Astrocyte (in vitro differentiated cells and primary cell): ENCODE results near the gene HOXA6. TPM values are rescaled to one million over a fixed set of nuclear protein-coding genes. Genes with fewer than 3 reads are reported as not detected.
A peak's percentile ranks its signal among the peaks of the same experiment; 100 is the strongest.

Experiments used
- DNase-seq: peaks from one replicate; pipeline ENCODE4 v3.0.0-alpha.2; 2010; ENCODE audit warnings: low read depth
- FAIRE-seq: peaks from 2 replicates; lab custom pipeline; 2011; peaks lifted over from hg19 to GRCh38; lab: Jason Lieb, UNC
- H2AFZ ChIP-seq: 2 replicates; pipeline ENCODE4 v1.6.0; 2012; ENCODE audit warnings: low read depth, low read length, inconsistent platforms
- H3K27ac ChIP-seq: 2 replicates; pipeline ENCODE4 v1.5.1; 2011; ENCODE audit warnings: low read depth, low read length, inconsistent platforms
- H3K27me3 ChIP-seq: 2 replicates; pipeline ENCODE4 v1.6.0; 2011; ENCODE audit warnings: low read length, inconsistent platforms; ENCODE audit not compliant: insufficient read depth
- H3K36me3 ChIP-seq: 2 replicates; pipeline ENCODE4 v1.5.1; 2011; ENCODE audit warnings: low read length, inconsistent platforms; ENCODE audit not compliant: insufficient read depth
- H3K4me1 ChIP-seq: 2 replicates; pipeline ENCODE4 v1.5.1; 2011; ENCODE audit warnings: low read length, inconsistent platforms; ENCODE audit not compliant: insufficient read depth
- H3K4me2 ChIP-seq: 2 replicates; pipeline ENCODE4 v1.6.0; 2012; ENCODE audit warnings: low read length, inconsistent platforms
- H3K4me3 ChIP-seq: 2 replicates; pipeline ENCODE4 v1.5.1; 2011; ENCODE audit warnings: low read depth, mild to moderate bottlenecking, low read length, inconsistent platforms; ENCODE audit not compliant: insufficient read depth
- H3K79me2 ChIP-seq: 2 replicates; pipeline ENCODE4 v1.6.0; 2012; ENCODE audit warnings: mild to moderate bottlenecking, low read length, inconsistent platforms; ENCODE audit not compliant: insufficient read depth
- H3K9ac ChIP-seq: 2 replicates; pipeline ENCODE4 v1.6.0; 2012; ENCODE audit warnings: mild to moderate bottlenecking, low read length, inconsistent platforms
- H3K9me3 ChIP-seq: 2 replicates; pipeline ENCODE4 v1.5.1; 2012; ENCODE audit warnings: low read depth, mild to moderate bottlenecking, low read length, inconsistent platforms; ENCODE audit not compliant: insufficient read depth
- H4K20me1 ChIP-seq: 2 replicates; pipeline ENCODE4 v1.6.0; 2012; ENCODE audit warnings: low read length, inconsistent platforms; ENCODE audit not compliant: insufficient read depth
- H3K27ac Mint-ChIP-seq: one replicate; pipeline ENCODE4 v1.8.0; 2021; ENCODE audit warnings: mild to moderate bottlenecking, mixed read lengths; ENCODE audit not compliant: unreplicated experiment
- H3K27me3 Mint-ChIP-seq: one replicate; pipeline ENCODE4 v1.8.0; 2021; ENCODE audit warnings: low read depth, mixed read lengths; ENCODE audit not compliant: unreplicated experiment
- H3K36me3 Mint-ChIP-seq: one replicate; pipeline ENCODE4 v1.8.0; 2021; ENCODE audit warnings: low read depth, mixed read lengths; ENCODE audit not compliant: unreplicated experiment
- H3K4me1 Mint-ChIP-seq: one replicate; pipeline ENCODE4 v1.8.0; 2021; ENCODE audit warnings: low read depth, mixed read lengths; ENCODE audit not compliant: unreplicated experiment
- H3K4me3 Mint-ChIP-seq: one replicate; pipeline ENCODE4 v1.8.0; 2021; ENCODE audit warnings: mild to moderate bottlenecking, moderate library complexity, mixed read lengths; ENCODE audit not compliant: unreplicated experiment
- H3K9me3 Mint-ChIP-seq: one replicate; pipeline ENCODE4 v1.8.0; 2021; ENCODE audit warnings: mild to moderate bottlenecking, mixed read lengths; ENCODE audit not compliant: unreplicated experiment
- EZH2 ChIP-seq: IDR thresholded peaks from 2 replicates; pipeline ENCODE4 v1.6.1; 2012; ENCODE audit warnings: mild to moderate bottlenecking, low read length, inconsistent platforms; ENCODE audit not compliant: insufficient read depth
- total RNA-seq: library from RNA; stranded (reverse); gene quantifications from 2 replicates; pipeline ENCODE4 v1.2.1, GENCODE V29; 2021
- TF ChIP-seq, protein P1 (sequence below): IDR thresholded peaks from 2 replicates; pipeline ENCODE4 v1.5.1; 2011; ENCODE audit warnings: low read depth, mild to moderate bottlenecking, inconsistent platforms, low read length, moderate library complexity; ENCODE audit not compliant: insufficient read depth

Gene HOXA6
- total RNA-seq, 1 donor from 2014 or later = not detected

DNA sequence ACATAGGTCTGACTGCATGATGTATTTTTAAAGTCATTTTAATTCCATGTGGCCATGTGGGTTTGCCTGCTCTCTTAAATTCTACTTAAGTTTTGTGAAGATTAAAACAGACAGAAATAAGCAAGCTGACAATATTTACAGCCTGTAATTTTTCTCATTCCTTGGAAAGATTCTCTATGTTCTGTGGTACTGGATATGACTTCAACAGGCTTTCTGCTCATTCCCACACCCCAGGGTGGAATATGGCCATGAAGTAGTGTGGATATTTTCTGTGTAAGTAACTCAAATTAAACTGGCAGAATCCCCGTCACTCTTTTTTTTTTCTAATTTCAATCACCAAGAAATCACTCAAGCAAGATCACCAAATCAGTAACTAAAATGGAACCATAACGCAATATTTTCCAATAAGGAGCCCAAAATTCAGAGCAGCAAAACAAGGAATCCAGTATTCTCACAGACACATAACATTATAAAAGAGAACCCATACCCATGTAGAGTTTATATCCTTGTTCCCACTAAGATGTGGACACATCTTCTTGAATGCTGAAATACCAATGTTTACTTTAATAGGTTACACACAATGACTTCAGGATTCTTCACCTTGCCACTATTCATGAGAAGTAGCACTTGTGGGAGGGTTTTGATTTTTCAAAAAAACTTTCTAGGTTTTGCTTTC is 9.8 kb downstream of the HOXA6 start:
- no peak overlapping the region for H3K27ac Mint-ChIP-seq
- H3K27me3 ChIP-seq = peaks cover 93% of the 10 kb centered on the region

DNA sequence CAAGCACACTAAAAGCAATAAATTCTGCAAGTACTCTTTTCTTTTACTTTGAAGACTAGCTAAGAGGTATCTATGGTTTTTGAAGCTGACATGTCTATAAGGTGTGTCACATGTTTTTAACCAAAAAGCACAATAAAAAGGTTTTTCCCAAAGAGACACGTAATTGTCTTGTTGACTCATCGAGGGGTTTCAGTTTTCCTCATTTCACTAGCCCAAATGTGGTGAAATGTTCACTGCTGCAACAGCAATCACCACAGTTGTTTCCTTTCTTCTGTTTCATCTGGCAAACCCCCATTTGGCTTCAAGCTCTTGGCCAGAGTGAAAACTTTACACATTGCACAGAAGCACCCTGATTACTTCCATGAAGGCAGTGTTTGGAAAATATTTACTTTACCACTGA is 13.2 kb downstream of the HOXA6 start:
- no peaks in the 10 kb centered on the region for H3K79me2 ChIP-seq

More for the DNA sequence above, 9.8 kb downstream of the HOXA6 start:
- Mint-ChIP-seq H3K4me3 (no peak overlapping the region), H3K36me3 (peaks cover 3% of the 10 kb centered on the region), H3K27me3 (peaks cover 95% of the 10 kb centered on the region), H3K4me1 (no peaks in the 10 kb centered on the region), H3K9me3 (peaks cover 22% of the 10 kb centered on the region)
- Histone ChIP-seq H4K20me1 (no peaks in the 10 kb centered on the region), H3K4me1 (peaks cover 6% of the 10 kb centered on the region), H3K27ac (no peak overlapping the region), H2AFZ (no peak overlapping the region), H3K9ac (no peak overlapping the region), H3K4me3 (no peak overlapping the region), H3K79me2 (no peaks in the 10 kb centered on the region), H3K9me3 (no peaks in the 10 kb centered on the region), H3K36me3 (no peaks in the 10 kb centered on the region), H3K4me2 (no peak overlapping the region)
- TF ChIP-seq EZH2 = no peak
- TF ChIP-seq, protein P1, sequence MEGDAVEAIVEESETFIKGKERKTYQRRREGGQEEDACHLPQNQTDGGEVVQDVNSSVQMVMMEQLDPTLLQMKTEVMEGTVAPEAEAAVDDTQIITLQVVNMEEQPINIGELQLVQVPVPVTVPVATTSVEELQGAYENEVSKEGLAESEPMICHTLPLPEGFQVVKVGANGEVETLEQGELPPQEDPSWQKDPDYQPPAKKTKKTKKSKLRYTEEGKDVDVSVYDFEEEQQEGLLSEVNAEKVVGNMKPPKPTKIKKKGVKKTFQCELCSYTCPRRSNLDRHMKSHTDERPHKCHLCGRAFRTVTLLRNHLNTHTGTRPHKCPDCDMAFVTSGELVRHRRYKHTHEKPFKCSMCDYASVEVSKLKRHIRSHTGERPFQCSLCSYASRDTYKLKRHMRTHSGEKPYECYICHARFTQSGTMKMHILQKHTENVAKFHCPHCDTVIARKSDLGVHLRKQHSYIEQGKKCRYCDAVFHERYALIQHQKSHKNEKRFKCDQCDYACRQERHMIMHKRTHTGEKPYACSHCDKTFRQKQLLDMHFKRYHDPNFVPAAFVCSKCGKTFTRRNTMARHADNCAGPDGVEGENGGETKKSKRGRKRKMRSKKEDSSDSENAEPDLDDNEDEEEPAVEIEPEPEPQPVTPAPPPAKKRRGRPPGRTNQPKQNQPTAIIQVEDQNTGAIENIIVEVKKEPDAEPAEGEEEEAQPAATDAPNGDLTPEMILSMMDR = no peak
- DNase-seq (no peak), FAIRE-seq (no peak)

More for the DNA sequence above, 13.2 kb downstream of the HOXA6 start:
- Histone ChIP-seq H2AFZ (no peak overlapping the region), H3K4me3 (no peak overlapping the region), H3K27me3 (peaks cover 82% of the 10 kb centered on the region), H3K9ac (no peak overlapping the region), H3K9me3 (no peaks in the 10 kb centered on the region), H3K4me2 (peak overlapping the region; percentile 14), H3K36me3 (no peaks in the 10 kb centered on the region), H3K27ac (peak overlapping the region; percentile 34), H3K4me1 (peaks cover 6% of the 10 kb centered on the region), H4K20me1 (no peaks in the 10 kb centered on the region)
- Mint-ChIP-seq H3K27ac (no peak overlapping the region), H3K27me3 (peaks cover 86% of the 10 kb centered on the region), H3K9me3 (peaks cover 24% of the 10 kb centered on the region), H3K4me3 (no peak overlapping the region), H3K36me3 (no peaks in the 10 kb centered on the region), H3K4me1 (no peaks in the 10 kb centered on the region)
- TF ChIP-seq, protein P1 = no peak
- no peak for TF ChIP-seq EZH2
- DNase-seq (peak; percentile 94), FAIRE-seq (peak; percentile 43)
